Nucleus accumbens (tissue), 56 donors: Measurements from ENCODE around the gene SERPINA3.
A peak's percentile ranks its signal among the peaks of the same experiment; 100 is the strongest.

Experiments used
- DNase-seq, 56 donors: peaks; one replicate each; lab custom pipeline; 2025; lab: John Stamatoyannopoulos, UW

SERPINA3 gene

DNA sequence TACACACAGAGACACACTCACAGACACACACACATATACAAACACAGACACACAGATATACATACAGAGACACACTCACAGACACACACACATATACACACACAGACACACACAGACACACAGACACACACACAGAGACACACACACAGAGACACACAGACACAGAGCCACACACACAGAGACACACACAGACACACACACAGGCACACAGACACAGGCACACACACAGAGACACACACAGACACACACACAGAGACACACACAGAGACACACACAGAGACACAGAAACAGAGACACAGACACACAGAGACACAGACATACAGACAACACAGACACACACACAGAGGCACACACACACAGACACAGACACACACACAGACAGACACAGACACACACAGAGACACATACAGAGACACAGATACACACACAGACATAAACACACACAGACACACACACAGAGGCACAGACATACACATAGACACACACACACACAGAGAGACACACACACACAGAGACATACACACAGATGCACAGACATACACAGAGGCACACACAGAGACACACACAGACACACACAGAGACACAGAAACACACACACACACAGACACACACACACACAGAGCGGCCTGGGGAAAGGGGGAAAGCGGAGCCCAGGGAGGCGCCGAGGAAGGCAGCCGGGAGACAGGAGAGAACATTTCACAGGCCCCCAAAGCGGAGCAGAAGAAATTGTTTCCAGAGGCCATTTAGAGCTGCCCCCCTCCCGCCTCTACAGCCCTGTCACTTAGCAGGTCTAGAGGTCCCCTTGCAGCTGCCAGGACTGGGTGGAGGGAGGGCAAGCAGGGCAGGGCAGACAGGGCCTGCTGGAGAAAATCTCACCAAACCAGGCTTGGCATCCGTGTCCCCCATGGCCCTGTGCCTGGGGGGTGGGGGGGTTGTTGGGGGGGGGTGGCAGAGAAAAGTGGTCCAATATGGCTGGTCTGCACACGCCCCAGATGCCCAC, 38.9 kb downstream of the SERPINA3 start:
- no peak for DNase-seq

DNA sequence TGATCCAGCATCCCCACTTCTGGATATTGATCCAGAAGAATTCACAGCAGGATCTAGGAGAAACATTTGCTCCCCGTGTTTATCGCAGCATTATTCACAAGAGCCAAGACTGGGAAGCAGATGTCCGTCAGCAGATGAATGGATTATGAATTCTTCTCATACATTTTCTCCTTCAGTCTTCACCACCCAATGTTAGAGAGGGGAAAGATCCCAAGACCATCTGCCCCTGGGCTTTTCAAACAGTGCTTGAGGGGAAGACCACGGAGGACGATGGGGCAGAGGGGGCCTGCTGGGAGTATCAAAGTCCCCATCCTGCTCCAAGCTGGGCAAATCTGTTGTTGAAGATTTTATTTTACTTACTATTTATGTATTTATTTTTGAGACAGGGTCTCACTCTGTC, 41.1 kb downstream of the SERPINA3 start:
- DNase-seq = no peak

DNA sequence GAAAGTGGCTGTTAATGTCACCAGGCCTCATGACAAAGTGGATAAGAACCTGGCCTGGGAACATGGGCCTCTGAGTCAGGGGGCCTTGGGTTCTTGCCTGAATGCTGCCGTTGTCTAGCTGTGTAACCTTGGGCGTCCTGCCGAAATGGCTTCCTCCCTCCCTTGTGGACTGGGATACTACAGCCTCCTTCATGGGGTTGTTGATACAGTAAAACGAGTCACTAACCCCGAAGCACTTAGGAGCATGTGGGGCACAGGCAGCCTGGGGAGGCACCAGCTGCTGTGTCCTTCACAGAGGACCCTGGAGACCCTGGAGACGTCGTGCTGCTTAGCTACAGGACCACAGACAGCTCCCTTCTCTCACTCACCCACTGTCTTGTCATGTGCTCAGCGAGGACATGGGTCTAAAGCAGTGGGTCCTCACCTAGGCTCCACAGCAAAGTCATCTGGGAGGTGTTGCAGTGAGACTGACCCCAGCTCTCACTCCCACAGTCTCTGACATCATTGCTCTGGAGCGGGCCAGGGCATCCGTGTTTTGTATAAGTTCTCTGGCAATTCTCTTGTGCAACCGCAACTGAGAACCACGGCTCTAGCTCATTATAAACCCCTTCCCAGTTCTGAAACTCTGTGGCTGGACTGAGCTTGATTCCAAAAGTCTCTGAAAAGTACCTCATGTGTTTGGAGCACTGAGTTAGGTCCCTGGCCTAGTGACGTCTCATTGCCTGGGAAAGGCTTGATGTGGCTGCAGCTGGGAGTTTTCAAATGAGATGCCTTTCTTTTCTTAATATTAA, 42.1 kb downstream of the SERPINA3 start:
- no peak for DNase-seq

DNA sequence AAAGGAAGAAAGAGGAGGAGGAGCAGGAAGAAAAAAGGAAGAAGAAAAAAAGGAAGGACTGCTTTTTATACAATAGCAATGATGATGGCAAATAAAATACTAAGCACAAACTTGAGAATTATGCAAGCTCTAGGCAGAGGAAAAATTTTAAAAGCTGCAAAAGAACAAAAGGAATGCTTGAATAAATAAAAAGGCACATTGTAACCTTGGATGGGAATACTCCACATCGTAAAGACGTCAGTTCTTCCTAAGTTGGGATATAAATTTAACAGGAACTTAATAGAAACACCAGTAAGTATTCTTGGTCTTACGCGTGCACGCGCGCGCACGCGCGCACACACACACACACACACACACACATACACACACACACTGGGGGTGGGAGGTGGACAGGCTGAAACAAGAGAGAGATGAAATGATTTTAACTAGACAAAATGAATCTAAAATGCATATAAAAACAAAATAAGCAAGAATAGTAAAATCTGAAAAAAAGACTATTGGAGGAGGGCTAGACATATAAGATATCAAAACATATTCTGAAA, 43.0 kb downstream of the SERPINA3 start:
- no peak for DNase-seq

DNA sequence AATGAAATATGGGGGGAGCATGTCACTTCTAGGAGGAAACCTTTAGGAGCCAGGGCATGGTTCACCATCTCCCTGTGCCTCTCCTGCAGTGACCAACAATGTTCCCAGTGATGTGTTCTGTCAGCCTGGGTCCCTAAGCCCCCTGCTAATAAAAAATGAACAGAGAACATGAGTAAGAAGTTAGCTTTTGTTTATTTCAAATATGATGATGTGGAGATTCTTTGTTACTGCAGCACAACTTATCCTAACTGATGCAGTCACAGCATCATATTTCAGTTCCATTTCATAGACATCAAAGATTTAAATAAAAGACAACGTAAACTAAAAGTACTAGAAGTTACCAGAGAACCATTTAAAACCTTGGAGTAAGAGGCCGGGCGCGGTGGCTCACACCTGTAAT, 43.9 kb downstream of the SERPINA3 start:
- DNase-seq = no peak

DNA sequence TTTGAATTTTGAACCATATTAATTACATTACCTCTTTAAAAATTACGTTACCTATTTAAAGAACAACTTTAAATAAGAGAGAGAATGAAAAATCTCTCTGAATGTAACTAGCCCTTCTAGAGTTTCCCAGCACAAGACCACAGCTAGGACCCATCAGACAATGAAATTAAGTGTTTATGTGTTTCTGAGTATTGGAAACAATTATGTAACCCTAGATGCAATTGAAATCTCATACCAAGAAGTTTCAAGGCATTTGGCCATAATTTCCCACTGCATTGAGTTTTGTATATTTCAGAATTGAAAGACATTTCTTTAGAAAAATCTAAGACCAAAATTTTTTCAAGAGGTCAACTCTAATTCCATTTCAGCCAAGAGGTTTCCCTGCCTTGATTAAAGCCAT, 47.1 kb downstream of the SERPINA3 start:
- DNase-seq = no peak

DNA sequence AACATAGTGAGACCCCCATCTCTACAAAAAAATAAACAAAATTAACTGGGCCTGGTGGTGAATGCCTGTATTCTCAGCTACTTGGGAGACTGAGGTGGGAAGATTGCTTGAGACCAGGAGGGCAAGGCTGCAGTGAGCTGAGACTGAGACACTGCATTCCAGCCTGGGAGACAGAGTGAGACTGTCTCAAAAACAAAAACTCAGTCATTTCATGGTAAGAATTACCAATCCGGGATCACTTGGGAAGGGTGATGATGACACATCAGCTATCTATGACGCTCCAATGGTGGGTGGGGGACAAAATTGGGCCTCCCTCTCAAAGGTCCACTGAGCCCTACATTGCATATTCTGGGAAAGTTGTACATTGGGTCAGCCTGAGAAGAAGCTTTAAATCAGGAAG, 47.7 kb downstream of the SERPINA3 start:
- no peak for DNase-seq

DNA sequence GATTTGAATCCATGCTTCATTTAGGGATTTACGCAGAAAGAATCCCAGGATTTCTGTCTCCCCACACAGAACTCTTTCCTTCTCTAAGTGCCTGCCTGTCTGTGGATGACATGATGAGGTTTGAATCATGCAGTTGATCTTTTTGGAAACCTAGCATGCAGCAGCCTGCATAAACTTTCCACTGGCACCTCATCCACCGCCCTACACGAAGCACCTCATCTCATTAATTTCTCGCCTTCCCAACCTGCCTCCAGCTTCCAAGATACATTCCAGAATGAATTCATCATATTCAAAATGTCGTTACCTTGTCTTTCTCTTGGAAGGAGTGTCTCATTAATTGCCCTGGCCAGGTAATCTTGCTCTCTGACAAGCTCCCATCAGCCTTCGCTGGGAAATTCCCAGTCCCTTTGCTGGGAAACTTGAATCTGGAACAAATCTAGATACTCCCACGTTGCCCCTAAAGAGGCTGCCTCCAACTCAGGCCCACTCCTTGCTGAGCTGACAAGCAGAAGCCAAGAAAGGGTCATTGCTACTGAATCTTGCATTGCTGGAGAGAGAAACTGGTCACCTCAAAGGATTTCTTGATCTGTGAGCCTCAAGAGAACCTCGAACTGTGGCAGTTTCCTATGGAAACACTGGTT, 48.2 kb downstream of the SERPINA3 start:
- peak in 2 of 56 donors; percentile 18 to 39 for DNase-seq

DNA sequence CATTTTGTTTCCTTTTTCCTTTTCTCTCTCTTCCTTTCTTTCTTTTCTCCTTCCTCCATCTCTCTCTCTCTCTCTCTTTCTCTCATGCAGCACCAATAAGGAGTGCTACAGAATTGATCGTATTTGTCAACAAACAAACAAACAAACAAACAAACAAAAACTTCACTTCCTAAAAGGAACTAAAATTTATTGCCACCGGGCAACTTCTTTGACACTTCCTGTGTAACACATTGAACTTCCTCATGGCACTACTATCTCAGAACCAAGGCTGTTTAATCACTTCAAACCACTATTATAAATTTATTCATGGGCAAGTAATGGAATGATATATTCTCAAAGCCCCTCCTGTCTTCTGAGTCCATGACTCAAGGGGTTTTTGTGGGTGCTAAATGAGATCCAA, 51.3 kb downstream of the SERPINA3 start:
- no peak for DNase-seq

DNA sequence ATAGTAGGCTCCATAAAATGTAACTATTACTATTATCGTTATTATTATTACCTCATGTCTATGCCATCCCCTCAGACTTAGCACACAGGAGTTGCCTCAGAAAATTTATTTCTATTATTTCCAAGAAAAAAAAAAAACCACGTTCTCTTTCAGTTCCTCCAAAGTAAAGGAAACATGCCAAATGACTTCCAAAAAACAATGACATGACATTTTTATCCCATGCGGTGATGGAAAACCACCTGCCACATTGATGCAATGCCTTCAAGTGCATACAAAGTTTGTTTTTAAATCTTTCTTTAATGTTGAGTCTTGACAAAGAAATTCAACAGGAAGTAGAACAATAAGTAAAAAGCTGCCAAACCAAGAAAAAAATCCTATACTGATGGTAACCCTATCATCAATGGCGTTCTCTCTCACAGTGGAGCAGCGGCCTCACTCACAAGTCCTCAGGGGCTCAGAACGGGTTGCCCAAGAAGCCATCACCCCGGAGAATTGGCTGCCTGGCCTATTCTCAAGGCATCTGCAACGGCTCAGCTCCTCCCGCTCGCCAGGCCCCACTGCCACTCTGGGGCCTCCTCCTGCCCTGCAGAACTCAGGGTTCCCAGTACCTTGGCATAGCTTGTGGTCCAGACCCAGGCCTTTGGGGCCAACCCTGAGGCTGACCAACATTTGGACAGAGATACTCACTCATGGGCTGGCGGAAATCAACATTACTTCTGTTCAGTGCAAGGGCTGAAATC, 51.9 kb downstream of the SERPINA3 start:
- no peak for DNase-seq

DNA sequence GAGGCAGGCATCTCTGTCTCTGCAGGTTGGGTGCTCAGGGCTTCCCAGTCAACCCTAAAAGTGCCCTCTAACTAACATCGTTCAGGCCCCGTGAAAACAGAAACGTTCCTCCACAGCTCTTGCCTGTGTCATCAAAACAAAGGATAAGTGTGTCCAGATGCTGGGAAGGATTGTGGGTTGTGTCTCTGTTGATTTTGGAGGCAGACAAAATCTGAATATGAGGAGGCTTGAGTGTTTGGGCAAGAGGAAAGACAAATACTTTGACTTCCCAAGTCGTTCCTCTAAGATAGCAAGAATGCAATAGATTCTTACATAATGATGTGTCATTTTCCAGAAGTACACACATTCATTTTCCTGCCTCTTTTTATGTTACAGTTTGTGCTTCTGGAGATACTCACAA, 52.9 kb downstream of the SERPINA3 start:
- DNase-seq = no peak

DNA sequence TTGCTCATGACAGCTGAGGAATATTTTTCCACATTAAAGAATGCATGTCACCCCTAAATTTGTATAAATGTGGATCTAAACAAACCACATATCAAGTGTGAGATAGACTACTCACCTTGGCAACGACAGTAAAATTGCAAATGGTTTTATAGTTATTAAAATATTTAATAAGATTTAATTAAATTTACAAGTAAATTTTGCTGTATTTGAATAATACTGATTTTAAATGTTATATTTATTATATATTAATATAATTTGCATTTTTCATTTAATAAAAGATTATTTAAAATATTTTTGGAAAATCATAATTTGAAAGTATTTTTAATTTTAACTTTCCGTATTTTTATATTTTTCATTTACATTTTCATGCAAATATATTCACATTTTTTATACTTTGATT, 53.4 kb downstream of the SERPINA3 start:
- DNase-seq = no peak

DNA sequence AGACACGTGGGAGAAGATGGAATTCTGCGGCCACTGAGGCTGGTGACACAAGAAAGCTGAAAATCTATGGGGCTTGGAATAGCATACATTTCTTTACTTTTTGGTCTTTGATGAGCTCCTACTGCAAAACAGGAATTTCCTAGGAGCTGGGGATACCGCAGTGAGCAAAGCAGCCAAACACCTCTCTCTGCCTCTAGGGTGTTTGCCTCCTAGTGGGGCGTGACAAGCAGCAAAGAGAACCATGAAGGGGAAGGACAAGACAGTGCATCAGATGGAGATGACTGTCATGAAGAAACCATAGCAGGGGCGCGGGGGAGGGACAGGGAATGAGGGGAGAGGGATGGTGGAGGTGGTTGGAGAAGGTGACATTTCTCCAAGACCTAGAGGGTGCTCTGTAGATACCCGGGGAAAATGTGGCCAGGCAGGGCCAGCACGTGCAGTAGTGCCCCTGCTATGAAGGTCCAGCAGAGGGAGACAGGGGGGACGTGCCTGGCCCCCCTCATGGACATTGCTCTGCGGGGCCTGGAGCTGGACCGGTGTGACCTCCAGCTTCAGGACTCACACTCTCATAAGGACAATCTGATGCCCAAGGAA, 58.6 kb downstream of the SERPINA3 start:
- no peak for DNase-seq

DNA sequence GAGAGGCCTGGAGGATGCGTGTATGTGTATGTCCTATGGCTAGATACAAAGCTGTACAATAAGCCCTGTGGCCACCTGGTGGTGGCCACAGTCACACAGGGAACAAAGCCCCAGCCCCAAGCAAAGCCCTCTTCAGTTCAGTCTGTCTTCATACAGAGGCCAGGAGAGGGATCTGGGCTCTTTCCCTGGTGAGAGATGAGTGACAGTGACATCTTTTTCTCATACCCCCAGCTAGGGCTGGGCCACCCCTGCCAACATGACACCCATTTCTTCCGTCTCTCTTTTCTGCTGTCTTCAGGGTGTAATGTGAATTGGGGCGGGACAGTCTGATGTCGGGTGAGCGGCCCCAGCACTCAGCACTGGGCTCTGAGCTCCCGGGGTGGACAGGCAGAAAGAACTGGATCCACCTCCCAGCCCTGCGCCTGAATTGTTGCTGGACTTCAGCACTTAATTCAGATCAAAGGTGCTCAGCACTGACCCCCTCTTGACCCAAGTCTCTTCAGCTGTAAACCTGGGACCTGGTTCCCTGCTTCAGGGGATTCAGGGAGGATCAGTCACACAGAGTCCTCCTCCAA, 59.8 kb downstream of the SERPINA3 start:
- DNase-seq = no peak

DNA sequence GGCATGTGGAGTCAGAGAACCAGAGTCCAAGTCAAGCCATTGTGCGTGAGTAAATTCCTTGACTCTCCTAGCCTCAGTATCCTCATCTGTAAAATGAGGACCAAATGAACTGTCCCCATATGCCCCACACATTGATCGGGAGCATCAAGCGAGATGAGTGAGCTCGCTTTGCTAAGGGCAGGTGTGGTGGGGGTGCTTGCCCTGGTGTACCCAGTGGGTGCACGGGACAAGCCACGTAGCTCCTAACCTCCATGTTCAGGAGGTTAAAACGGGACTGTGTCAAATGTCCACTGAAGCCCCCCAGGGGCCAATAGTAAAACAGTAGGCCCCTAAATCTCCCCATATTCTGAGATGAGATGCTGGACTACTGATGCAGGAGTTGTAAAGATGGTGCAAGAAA, 60.9 kb downstream of the SERPINA3 start:
- DNase-seq = no peak
